Endodermal cell (in vitro differentiated cells): ENCODE measurements around the gene PCDH19. TPM values are rescaled to one million over a fixed set of nuclear protein-coding genes. Genes with fewer than 3 reads are reported as not detected.

Experiments
- DNase-seq: peaks from one replicate; pipeline ENCODE4 v3.0.0-alpha.2; 2017
- H3K27ac ChIP-seq: 2 replicates; pipeline ENCODE4 v1.5.1; 2013; ENCODE audit warnings: mild to moderate bottlenecking, low read depth, low read length, moderate library complexity
- H3K27me3 ChIP-seq: 2 replicates; pipeline ENCODE4 v1.6.1; 2013; ENCODE audit warnings: mild to moderate bottlenecking, low read length, moderate library complexity; ENCODE audit not compliant: insufficient read depth, control insufficient read depth, poor library complexity, severe bottlenecking
- H3K36me3 ChIP-seq: 2 replicates; pipeline ENCODE4 v1.7.0; 2013; ENCODE audit warnings: mild to moderate bottlenecking, low read length, moderate library complexity; ENCODE audit not compliant: control insufficient read depth, insufficient read depth
- H3K4me1 ChIP-seq: one replicate; pipeline ENCODE4 v1.7.0; 2013; ENCODE audit warnings: low read length; ENCODE audit not compliant: control insufficient read depth, insufficient read depth
- H3K4me3 ChIP-seq: 2 replicates; pipeline ENCODE4 v1.5.1; 2013; ENCODE audit warnings: mild to moderate bottlenecking, low read length, moderate library complexity
- H3K9ac ChIP-seq: 2 replicates; pipeline ENCODE4 v1.6.1; 2013; ENCODE audit warnings: mild to moderate bottlenecking, low read length, moderate library complexity; ENCODE audit not compliant: poor library complexity, severe bottlenecking; ENCODE audit errors: extremely low read depth
- H3K9me3 ChIP-seq: 2 replicates; pipeline ENCODE4 v1.6.1; 2013; ENCODE audit warnings: mild to moderate bottlenecking, low read length, moderate library complexity; ENCODE audit not compliant: control insufficient read depth
- H3K27ac Mint-ChIP-seq: 2 replicates; pipeline ENCODE4 v1.8.0; 2020; ENCODE audit warnings: mixed read lengths
- H3K27me3 Mint-ChIP-seq: 2 replicates; pipeline ENCODE4 v1.8.0; 2021; ENCODE audit warnings: mild to moderate bottlenecking, mixed read lengths; ENCODE audit not compliant: insufficient read depth
- H3K36me3 Mint-ChIP-seq: 2 replicates; pipeline ENCODE4 v1.8.0; 2020; ENCODE audit warnings: low read depth, mixed read lengths
- H3K4me1 Mint-ChIP-seq: 2 replicates; pipeline ENCODE4 v1.8.0; 2020; ENCODE audit warnings: mixed read lengths
- H3K4me3 Mint-ChIP-seq: 2 replicates; pipeline ENCODE4 v1.8.0; 2020; ENCODE audit warnings: mild to moderate bottlenecking, moderate library complexity, mixed read lengths
- H3K9me3 Mint-ChIP-seq: 2 replicates; pipeline ENCODE4 v1.8.0; 2020; ENCODE audit warnings: mild to moderate bottlenecking, mixed read lengths
- WGBS, 2 experiments: methylation state at CpG; one replicate each; pipeline versions ENCODE4 v1.1.5 to v1.1.7; 2013; ENCODE audit warnings: missing lambda C conversion rate in 2 of 2, mixed read lengths in 1 of 2; ENCODE audit not compliant: insufficient coverage in 1 of 2, insufficient read length in 1 of 2; 5-methylcytosine and 5-hydroxymethylcytosine counted together
- total RNA-seq, 2 donors: library from RNA; stranded (reverse); fragmentation: NEBNext Ultra II Directional in 1 of 2; extraction: Animal tissue kit (Norgen Biotek cat#: 25700) in 1 of 2; gene quantifications; 2 replicates in 1 of 2; 3 replicates in 1 of 2; pipeline ENCODE4 v1.2.1, GENCODE V29; 2021
- TF ChIP-seq, protein P1 (sequence below): fragments of 200-600 bp; sonication (generic); conservative IDR thresholded peaks from 2 replicates; pipeline ENCODE4 v1.5.0; 2021; ENCODE audit warnings: antibody characterized with exemption, mild to moderate bottlenecking

Gene PCDH19
- total RNA-seq, 2 donors from 2014 or later = 0.20 to 1.5 TPM

GRCh38 chrX:100410901-100411801 is 1.1 kb upstream of the PCDH19 start:
- DNase-seq = peak; percentile 62
- peaks cover 39% of the 10 kb centered on the region for H3K4me1 Mint-ChIP-seq
- H3K4me3 Mint-ChIP-seq = peak overlapping the region; percentile 57
- peaks cover 90% of the 10 kb centered on the region for H3K27me3 Mint-ChIP-seq
- Histone ChIP-seq H3K27ac (no peak overlapping the region), H3K4me3 (peak overlapping the region; percentile 53), H3K4me1 (no peaks in the 10 kb centered on the region), H3K36me3 (no peaks in the 10 kb centered on the region), H3K27me3 (peaks cover 67% of the 10 kb centered on the region), H3K9ac (no peak overlapping the region), H3K9me3 (no peaks in the 10 kb centered on the region)
- 1% methylated on average over 10 to 45 of the region's 53 CpGs for WGBS, 2 experiments
- no peak overlapping the region for H3K27ac Mint-ChIP-seq
- H3K9me3 Mint-ChIP-seq = peaks cover 21% of the 10 kb centered on the region
- peaks cover 5% of the 10 kb centered on the region for H3K36me3 Mint-ChIP-seq
- TF ChIP-seq, protein P1, sequence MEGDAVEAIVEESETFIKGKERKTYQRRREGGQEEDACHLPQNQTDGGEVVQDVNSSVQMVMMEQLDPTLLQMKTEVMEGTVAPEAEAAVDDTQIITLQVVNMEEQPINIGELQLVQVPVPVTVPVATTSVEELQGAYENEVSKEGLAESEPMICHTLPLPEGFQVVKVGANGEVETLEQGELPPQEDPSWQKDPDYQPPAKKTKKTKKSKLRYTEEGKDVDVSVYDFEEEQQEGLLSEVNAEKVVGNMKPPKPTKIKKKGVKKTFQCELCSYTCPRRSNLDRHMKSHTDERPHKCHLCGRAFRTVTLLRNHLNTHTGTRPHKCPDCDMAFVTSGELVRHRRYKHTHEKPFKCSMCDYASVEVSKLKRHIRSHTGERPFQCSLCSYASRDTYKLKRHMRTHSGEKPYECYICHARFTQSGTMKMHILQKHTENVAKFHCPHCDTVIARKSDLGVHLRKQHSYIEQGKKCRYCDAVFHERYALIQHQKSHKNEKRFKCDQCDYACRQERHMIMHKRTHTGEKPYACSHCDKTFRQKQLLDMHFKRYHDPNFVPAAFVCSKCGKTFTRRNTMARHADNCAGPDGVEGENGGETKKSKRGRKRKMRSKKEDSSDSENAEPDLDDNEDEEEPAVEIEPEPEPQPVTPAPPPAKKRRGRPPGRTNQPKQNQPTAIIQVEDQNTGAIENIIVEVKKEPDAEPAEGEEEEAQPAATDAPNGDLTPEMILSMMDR = no peak

- H3K4me1 ChIP-seq = no peaks in the 10 kb centered on the region
- H3K4me3 ChIP-seq = no peak overlapping the region
- Mint-ChIP-seq H3K36me3 (peaks cover 5% of the 10 kb centered on the region), H3K27ac (no peak overlapping the region), H3K4me3 (peak overlapping the region; percentile 57), H3K4me1 (peaks cover 28% of the 10 kb centered on the region), H3K27me3 (peaks cover 97% of the 10 kb centered on the region), H3K9me3 (peaks cover 21% of the 10 kb centered on the region)
- no peak overlapping the region for H3K9ac ChIP-seq
- H3K27ac ChIP-seq = no peak overlapping the region
- TF ChIP-seq, protein P1 = no peak
- H3K9me3 ChIP-seq = no peaks in the 10 kb centered on the region
- peak; percentile 71 for DNase-seq
- WGBS, 2 experiments = 0% methylated on average over 81 of the region's 87 CpGs; no CpG with 5 or more reads in 1 of the 2 experiments
- H3K36me3 ChIP-seq = no peaks in the 10 kb centered on the region
- peaks cover 89% of the 10 kb centered on the region for H3K27me3 ChIP-seq
Observed at GRCh38 chrX:100408713-100409609, 1.1 kb downstream of the PCDH19 start.
